HepG2 (cell line): ENCODE results near the gene KIAA1217. TPM values are rescaled to one million over a fixed set of nuclear protein-coding genes. Genes with fewer than 3 reads are reported as not detected.

Source experiments
- ATAC-seq: fragments of 200-7000 bp; cut with Tn5 transposase; 3 replicates; pipeline ENCODE4 v1.9.1; 2020; ENCODE audit warnings: mild to moderate bottlenecking, moderate library complexity
- BruUV-seq: library from RNA; stranded (reverse); fragments of 400-500 nt; replicated peaks from 2 replicates; lab custom pipeline; 2021; lab: Mats Ljungman, UMichigan
- CTCF ChIA-PET: fragments of 300-600 bp; formaldehyde crosslinking; extraction: SDS; loops from one replicate; lab custom pipeline; 2021; ENCODE audit warnings: low total read pairs, inconsistent platforms, low intra/inter-chr PET ratio; lab: Yijun Ruan, JAX
- POLR2A ChIA-PET: fragments of 350-600 bp; sonication (Branson Sonifier 250); formaldehyde crosslinking; loops from one replicate; lab custom pipeline; 2020; ENCODE audit warnings: antibody characterized with exemption, inconsistent platforms; lab: Yijun Ruan, JAX
- DNase-seq: peaks from one replicate; pipeline ENCODE4 v3.0.0-alpha.2; 2015; ENCODE audit warnings: low spot score
- FAIRE-seq: peaks from 3 replicates; lab custom pipeline; 2011; peaks lifted over from hg19 to GRCh38; lab: Jason Lieb, UNC
- H2AFZ ChIP-seq: one replicate; pipeline ENCODE4 v1.6.1; 2011; ENCODE audit warnings: low read length, inconsistent platforms
- H3K27ac ChIP-seq: fragments of 300-600 bp; 3 replicates; pipeline ENCODE4 v1.8.0; 2011; ENCODE audit warnings: mixed run types, mild to moderate bottlenecking, mixed read lengths, low read length, inconsistent platforms; ENCODE audit not compliant: insufficient read depth; ENCODE audit errors: extremely low read length
- H3K27me3 ChIP-seq, 2 experiments: fragments of 200-600 bp in 1 of 2; 2 replicates in 1 of 2; 3 replicates in 1 of 2; pipeline versions ENCODE4 v1.6.0 to v1.8.0; 2011; ENCODE audit warnings: low read length in 2 of 2, mild to moderate bottlenecking in 2 of 2, moderate library complexity in 2 of 2, inconsistent platforms in 1 of 2; ENCODE audit not compliant: insufficient read depth in 2 of 2, control insufficient read depth in 1 of 2
- H3K36me3 ChIP-seq, 2 experiments: fragments of 200-600 bp in 1 of 2; replicated peaks in 1 of 2; 2 replicates in 1 of 2; 3 replicates in 1 of 2; pipeline versions ENCODE4 v1.5.1 to v1.8.0; 2011; ENCODE audit warnings: low read length in 2 of 2, inconsistent platforms in 1 of 2; ENCODE audit not compliant: insufficient read depth in 2 of 2, control insufficient read depth in 1 of 2
- H3K4me1 ChIP-seq: 2 replicates; pipeline ENCODE4 v1.5.1; 2012; ENCODE audit warnings: low read length, inconsistent platforms; ENCODE audit not compliant: insufficient read depth
- H3K4me2 ChIP-seq: 2 replicates; pipeline ENCODE4 v1.6.0; 2011; ENCODE audit warnings: low read depth, low read length, inconsistent platforms
- H3K4me3 ChIP-seq, 3 experiments: fragments of 200-600 bp in 1 of 3; sonication (generic), shearing (Covaris generic) in 1 of 3; replicated peaks in 1 of 3; 2 replicates each; pipeline ENCODE4 v1.5.1; 2011 to 2016; ENCODE audit warnings: low read length in 3 of 3, inconsistent platforms in 2 of 3, low read depth in 2 of 3, mild to moderate bottlenecking in 2 of 3, control low read depth in 1 of 3, mixed read lengths in 1 of 3; ENCODE audit not compliant: insufficient read depth in 1 of 3
- H3K79me2 ChIP-seq: one replicate; pipeline ENCODE4 v1.6.1; 2011; ENCODE audit warnings: low read length, inconsistent platforms; ENCODE audit not compliant: insufficient read depth
- H3K9ac ChIP-seq: 2 replicates; pipeline ENCODE4 v1.6.0; 2011; ENCODE audit warnings: mild to moderate bottlenecking, low read depth, low read length, inconsistent platforms; ENCODE audit not compliant: insufficient read depth
- H3K9me3 ChIP-seq: 2 replicates; pipeline ENCODE4 v1.5.1; 2012; ENCODE audit warnings: mild to moderate bottlenecking, low read length
- H4K20me1 ChIP-seq: 2 replicates; pipeline ENCODE4 v1.6.0; 2011; ENCODE audit warnings: inconsistent platforms, mild to moderate bottlenecking, low read length, moderate library complexity; ENCODE audit not compliant: insufficient read depth
- ATF4 ChIP-seq, 2 experiments: fragments of 450-650 bp in 1 of 2; sonication (generic) in 1 of 2; formaldehyde crosslinking; IDR thresholded peaks; 2 replicates each; pipeline versions ENCODE4 v1.5.0 to v1.8.0; 2020 to 2022; ENCODE audit warnings: mild to moderate bottlenecking in 1 of 2, missing genetic modification reagents in 1 of 2
- NCOA5 ChIP-seq: sonication (generic); formaldehyde crosslinking; IDR thresholded peaks from 2 replicates; pipeline ENCODE4 v1.4.0; 2020; ENCODE audit warnings: missing genetic modification reagents
- PAXIP1 ChIP-seq: sonication (generic); formaldehyde crosslinking; conservative IDR thresholded peaks from 2 replicates; pipeline ENCODE4 v1.4.0; 2020; ENCODE audit warnings: mild to moderate bottlenecking, missing genetic modification reagents, moderate library complexity
- RBFOX2 ChIP-seq: fragments of 200-400 bp; formaldehyde crosslinking; IDR thresholded peaks from 2 replicates; pipeline ENCODE4 v1.6.1; 2017; ENCODE audit warnings: low read depth, mild to moderate bottlenecking, low read length
- RFX5 ChIP-seq: IDR thresholded peaks from 2 replicates; pipeline ENCODE4 v1.6.1; 2011; ENCODE audit warnings: low read depth, low read length, improper control_type of control experiment
- RFXANK ChIP-seq: IDR thresholded peaks from 2 replicates; pipeline ENCODE4 v1.6.1; 2016
- ZHX1 ChIP-seq: sonication (generic); formaldehyde crosslinking; IDR thresholded peaks from 2 replicates; pipeline ENCODE4 v1.8.1; 2022; ENCODE audit warnings: low read depth, mild to moderate bottlenecking, missing genetic modification reagents
- ZNF317 ChIP-seq: sonication (generic); formaldehyde crosslinking; IDR thresholded peaks from 2 replicates; pipeline ENCODE4 v1.5.0; 2020; ENCODE audit warnings: mild to moderate bottlenecking, missing genetic modification reagents
- ZNF333 ChIP-seq: sonication (generic); formaldehyde crosslinking; IDR thresholded peaks from 2 replicates; pipeline ENCODE4 v1.4.0; 2020; ENCODE audit warnings: mild to moderate bottlenecking, missing genetic modification reagents, borderline replicate concordance
- ZNF343 ChIP-seq: sonication (generic); formaldehyde crosslinking; IDR thresholded peaks from 2 replicates; pipeline ENCODE4 v1.4.0; 2020; ENCODE audit warnings: mild to moderate bottlenecking, missing genetic modification reagents
- ZNF446 ChIP-seq: sonication (generic); formaldehyde crosslinking; IDR thresholded peaks from 2 replicates; pipeline ENCODE4 v1.5.0; 2020; ENCODE audit warnings: mild to moderate bottlenecking, missing genetic modification reagents
- ZNF501 ChIP-seq: sonication (generic); formaldehyde crosslinking; IDR thresholded peaks from 2 replicates; pipeline ENCODE4 v1.5.1; 2020; ENCODE audit warnings: mild to moderate bottlenecking, moderate library complexity, missing genetic modification reagents
- WGBS: methylation state at CpG from one replicate; pipeline ENCODE4 v1.1.6; 2017; ENCODE audit warnings: low lambda C conversion rate; 5-methylcytosine and 5-hydroxymethylcytosine counted together
- in situ Hi-C: cut with HindIII; loops from 2 replicates; pipeline ENCODE4 v1.10.0; 2017; ENCODE audit warnings: low pct_unique_long_range_greater_than_20kb; ENCODE audit not compliant: extremely low pct_ligation_motif_present
- intact Hi-C: fragments of 100-400 bp; cut with micrococcal nuclease; formaldehyde crosslinking; loops from one replicate; pipeline ENCODE4 v1.10.0; 2022; ENCODE audit not compliant: unreplicated experiment
- polyA plus RNA-seq, 8 experiments: library from polyadenylated mRNA; depleted of rRNA in 3 of 8; stranded (reverse) in 7 of 8; unstranded in 1 of 8; fragments of >200 nt; fragmentation: Illumina TruSeq in 4 of 8; extraction: Trizol in 4 of 8; gene quantifications; 2 replicates each; pipeline versions ENCODE4 v1.2.1 to v1.2.3, GENCODE V29; 2011 to 2016; ENCODE audit warnings: low read depth in 4 of 8, missing spikeins in 1 of 8, mixed read lengths in 1 of 8; ENCODE audit not compliant: insufficient read depth in 1 of 8
- total RNA-seq, 5 experiments: library from RNA; depleted of rRNA; stranded (reverse); fragments of >200 nt; fragmentation: Illumina TruSeq; extraction: Trizol; gene quantifications; 2 replicates each; pipeline ENCODE4 v1.2.3, GENCODE V29; 2016; ENCODE audit warnings: low read depth in 1 of 5

KIAA1217 gene
- total and polyA plus RNA-seq, 2 of the 13 experiments (the other 11 are each of a cell fraction or from before 2014, with no cell fraction given): 4.6 to 10.9 TPM

DNA sequence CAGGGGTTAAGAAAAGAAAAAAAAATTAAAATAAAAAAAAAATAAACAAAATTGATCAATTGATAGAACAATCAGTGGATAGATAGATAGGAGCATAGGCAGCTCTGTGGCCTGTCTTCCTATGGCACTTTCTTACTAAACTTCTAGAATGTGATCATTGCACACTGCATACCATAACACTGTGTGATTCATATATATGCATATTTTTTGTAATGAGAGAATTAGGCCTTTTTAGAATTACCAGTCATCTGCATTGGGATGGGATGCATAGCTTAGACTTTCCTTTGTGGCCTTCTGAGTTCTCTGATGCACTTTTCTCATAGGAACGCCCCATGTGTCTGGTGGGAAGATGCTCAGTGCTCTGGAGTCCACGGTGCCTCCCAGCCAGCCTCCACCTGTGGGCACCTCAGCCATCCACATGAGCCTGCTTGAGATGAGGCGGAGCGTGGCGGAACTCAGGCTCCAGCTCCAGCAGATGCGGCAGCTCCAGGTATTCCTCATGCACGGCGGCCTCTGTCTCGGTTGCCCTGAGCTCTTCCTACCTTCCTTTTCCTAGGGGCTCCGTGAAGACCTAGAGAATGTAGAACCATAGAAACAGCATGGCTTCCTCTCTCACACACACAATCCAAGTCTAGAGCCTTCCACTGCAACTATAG lies 292.2 kb downstream of the KIAA1217 start:
- FAIRE-seq: no peak
- POLR2A ChIA-PET: no interaction called here
- no peak overlapping the region for H3K4me3 ChIP-seq
- no peak for TF ChIP-seq ATF4 (CRISPR knock-in tag; IDR thresholded peaks at IDR 0.05)
- no peak for TF ChIP-seq ZNF343
- no peak for TF ChIP-seq ZHX1
- TF ChIP-seq PAXIP1 (CRISPR knock-in tag): no peak
- no peak for TF ChIP-seq ZNF317
- TF ChIP-seq ZNF501: no peak
- no peak for TF ChIP-seq RBFOX2
- TF ChIP-seq NCOA5 (CRISPR knock-in tag): no peak
- TF ChIP-seq ZNF446 (CRISPR knock-in tag): no peak
- no peak for TF ChIP-seq ZNF333 (CRISPR knock-in tag)
- TF ChIP-seq RFX5: no peak
- no peak for TF ChIP-seq RFXANK (CRISPR knock-in tag)
- no peaks in the 10 kb centered on the region for H4K20me1 ChIP-seq
- H3K9ac ChIP-seq: no peak overlapping the region
- H3K4me2 ChIP-seq: no peak overlapping the region
- DNase-seq: no peak
- in situ Hi-C loops: loop anchor here (25.0 kb wide), 1 partner anchor 514 kb away; no protein-coding TSS in a partner anchor
- 89% methylated on average over 5 of the region's 10 CpGs for WGBS
- no peaks in the 10 kb centered on the region for H3K9me3 ChIP-seq
- H3K36me3 ChIP-seq: peaks cover 12 to 52% of the 10 kb centered on the region in 2 experiments
- BruUV-seq: no TSS peak
- H3K27me3 ChIP-seq: no peaks in the 10 kb centered on the region
- H3K79me2 ChIP-seq: no peaks in the 10 kb centered on the region
- CTCF ChIA-PET: no interaction called here
- no peak overlapping the region for H2AFZ ChIP-seq
- H3K4me1 ChIP-seq: no peaks in the 10 kb centered on the region
- H3K27ac ChIP-seq: no peak overlapping the region
- intact Hi-C loops: loop anchor here (5.0 kb wide), 3 partner anchors 56 to 304 kb away; no protein-coding TSS in a partner anchor
- ATAC-seq: no peak
